ENCODE results near the gene SP1.

GRCh38 chr12:53462935-53463334 lies 83.0 kb downstream of the SP1 start:
- TF ChIP-seq CTCF (IDR thresholded peaks at IDR 0.05) (no peak), POLR2A (IDR thresholded peaks at IDR 0.05) (no peak), POLR2AphosphoS5 (IDR thresholded peaks at IDR 0.05) (no peak)

Data from prostate gland (tissue), 2 donors.